HL-60/S4 treated with phorbol 12-myristate 13-acetate at 8.2 ng/mL for 4 days and 3 days (cell line): ENCODE data around the gene PYGM.
"Not testable (repeated sequence)": the region's sequence is repeated elsewhere in the genome, so short reads cannot be mapped to it uniquely, and the experiment has no call there.

Source experiments
- in situ Hi-C: fragments of 300-500 bp; cut with MboI; formaldehyde crosslinking; loops from 2 replicates; pipeline ENCODE4 v1.15.0; 2022; ENCODE audit warnings: low sequenced_read_pairs

Gene PYGM

DNA sequence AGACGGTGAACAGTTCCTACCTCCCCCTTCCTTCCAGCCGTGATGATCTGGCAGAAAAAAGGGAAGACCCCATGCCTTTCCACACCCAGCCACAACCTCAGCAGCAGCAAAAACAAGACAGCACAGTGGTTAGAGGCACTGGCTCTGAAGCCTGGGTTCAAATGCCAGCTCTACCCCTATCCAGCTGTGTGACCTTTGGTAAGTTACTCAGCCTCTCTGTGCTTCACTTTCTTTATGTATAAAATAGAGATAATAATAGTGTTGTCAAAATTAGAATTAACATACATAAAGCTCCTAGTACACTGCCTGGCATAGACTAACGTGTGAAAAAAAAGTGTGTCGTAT is 41.0 kb downstream of the PYGM start:
- in situ Hi-C loops, result no loop called here

DNA sequence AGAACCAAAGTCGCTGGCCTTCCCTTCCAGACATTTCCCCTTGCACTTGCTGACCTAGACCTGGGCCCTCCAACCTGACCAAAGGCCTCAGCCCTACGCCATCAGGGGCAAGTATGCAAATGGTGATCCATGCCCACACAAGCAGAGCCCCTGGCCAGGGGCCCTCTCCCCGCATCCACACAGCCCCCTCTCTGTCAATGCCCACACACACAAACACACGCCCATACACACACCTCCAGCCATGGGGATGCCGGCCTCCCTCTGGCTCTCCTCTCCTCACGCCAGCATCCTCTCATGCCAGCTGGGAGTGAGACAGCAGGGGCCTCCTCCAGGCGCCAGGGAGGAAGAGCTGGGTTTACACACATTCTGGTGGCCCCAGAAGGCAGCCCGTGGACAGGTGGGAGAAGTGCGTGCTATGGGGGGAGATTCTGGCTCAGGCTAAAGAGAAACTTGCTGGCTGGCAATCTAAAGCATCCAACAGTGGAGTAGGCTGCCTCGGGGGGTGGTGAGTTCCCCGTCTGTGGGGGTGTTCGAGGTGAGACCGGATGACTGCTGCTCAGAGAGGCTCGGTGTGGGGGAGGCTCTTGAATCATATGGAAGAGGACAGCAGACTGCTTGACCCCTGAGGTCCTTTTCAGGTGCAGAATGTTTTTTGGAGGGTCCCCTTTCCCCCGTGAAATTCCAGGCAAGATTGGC is 41.5 kb downstream of the PYGM start:
- in situ Hi-C loops, result no loop called here

DNA sequence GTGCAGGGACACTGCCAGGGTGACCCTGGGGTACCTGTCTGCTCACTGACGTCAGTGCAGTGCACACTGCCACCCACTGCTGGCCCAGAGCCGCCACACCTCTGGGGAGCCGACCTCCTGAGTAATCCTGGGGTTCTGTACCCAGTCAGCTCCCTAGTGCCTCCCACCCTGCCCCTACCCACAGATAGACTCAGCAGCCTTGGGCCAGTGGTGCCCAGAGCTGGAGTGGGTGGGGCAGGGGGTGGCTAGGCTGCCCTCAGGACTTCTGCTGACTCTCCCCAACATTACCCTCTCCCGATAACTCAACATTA is 42.6 kb downstream of the PYGM start:
- in situ Hi-C loops, result no loop called here

DNA sequence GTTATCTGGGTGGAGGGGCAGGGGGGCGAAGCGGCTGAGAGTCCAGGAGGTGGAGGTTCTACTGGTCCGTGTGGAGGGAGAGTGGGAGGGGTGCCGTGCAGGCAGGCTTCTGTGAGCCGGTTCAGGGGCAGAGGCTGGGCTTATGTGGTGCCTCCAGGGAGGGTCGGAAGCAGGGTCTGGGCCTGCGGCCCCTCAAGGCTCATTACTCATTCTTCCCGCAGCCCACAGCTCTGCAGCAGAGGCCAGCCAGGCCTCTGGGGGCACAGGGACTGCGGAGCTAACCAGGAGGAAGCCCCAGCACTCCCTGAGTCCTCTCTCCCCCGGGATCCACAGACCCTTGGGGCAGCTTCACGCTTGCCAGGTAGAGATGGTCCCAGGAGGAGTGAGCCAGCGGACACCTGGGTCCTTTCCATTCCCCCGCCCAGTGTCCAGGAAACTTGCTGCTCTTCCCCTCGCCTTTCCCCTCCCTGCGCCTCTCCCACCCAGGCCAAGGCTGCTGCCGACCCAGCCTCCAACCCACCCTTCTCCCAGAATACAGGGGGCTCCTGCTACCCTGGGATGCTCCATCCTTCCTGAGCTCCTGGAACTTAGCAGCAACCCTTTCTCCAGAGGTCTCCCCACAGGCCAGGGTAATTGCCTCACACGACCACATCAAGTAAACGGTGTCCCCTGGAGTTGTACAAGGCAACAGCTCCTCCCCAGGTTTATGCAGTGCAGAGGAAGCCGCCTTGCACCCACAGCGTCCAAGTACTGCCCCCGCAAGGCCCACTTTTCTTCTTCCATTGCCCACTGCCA is 43.1 kb downstream of the PYGM start:
- in situ Hi-C loops, result no loop called here

DNA sequence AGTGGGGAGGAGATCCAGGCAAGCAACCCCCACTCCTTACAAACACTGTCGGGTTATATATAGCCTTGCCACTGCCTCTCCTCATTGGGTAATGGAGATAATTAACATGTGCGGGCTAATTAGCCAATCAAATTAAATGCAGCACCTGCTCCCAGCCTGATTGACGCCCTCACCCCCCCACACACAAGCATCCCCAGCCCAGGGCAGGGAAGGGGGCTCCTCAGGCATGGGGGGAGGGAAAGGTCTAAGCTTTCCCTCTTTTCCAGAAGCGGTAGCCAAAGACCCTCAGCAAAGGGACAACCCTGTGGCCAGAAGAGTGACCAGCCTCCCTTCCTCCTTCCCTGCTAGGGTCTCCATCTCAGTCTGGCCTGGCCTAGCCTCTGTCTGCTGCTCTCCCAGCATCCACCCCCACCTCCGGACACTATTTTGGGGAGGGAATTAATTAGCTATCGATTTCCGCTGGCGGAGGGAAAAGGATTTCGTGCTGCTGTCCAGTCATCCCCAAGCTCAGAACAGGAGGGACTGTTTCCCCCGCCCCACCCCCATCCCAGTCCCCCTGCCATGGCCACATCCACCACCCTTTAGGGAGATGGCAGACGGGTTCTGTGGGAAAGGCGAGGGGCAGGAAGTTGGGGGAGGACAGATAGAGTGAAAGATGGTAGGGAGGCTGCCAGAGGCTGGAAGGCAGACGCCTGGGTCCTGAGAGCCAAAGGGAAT is 43.9 kb downstream of the PYGM start:
- in situ Hi-C loops, result no loop called here

DNA sequence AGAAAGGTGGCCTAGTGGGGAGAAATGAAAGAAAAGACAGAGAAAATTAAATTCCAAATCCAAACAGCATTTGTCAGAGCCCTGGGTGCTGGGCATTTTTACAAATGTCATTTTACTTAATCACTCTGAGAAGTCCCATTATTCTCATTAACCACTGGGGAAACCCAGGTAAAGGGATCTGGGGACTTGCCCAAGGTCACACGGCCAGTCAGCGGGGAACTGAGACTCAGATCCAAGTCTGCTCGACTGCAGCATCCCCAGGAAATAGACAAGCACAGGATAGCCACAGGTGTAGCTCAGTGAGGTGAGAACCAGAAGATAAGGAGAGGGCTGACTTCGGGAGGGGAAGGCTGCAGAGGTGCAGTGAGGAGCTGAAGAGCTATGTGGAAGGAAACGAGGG is 44.7 kb downstream of the PYGM start:
- in situ Hi-C loops, result no loop called here

DNA sequence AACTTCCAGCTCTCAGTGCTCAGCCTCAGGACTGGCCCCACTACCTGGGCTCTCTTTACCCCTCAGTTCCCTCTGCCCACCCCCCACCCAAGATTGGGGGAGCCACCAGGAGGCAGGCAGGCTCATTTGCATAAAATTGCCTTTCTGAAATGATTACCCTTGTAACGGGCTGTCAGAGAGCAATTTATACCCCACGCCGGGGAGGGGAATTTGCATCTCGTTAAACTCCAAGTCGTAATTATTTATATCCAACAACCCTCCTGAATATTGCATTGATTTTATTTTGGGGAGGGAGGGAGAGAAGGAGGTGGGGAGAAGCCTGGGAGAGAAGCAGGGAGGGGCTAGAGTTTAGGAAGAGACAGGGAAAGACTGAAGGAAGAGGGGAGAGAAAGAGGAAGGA is 45.1 kb downstream of the PYGM start:
- in situ Hi-C loops, result no loop called here

DNA sequence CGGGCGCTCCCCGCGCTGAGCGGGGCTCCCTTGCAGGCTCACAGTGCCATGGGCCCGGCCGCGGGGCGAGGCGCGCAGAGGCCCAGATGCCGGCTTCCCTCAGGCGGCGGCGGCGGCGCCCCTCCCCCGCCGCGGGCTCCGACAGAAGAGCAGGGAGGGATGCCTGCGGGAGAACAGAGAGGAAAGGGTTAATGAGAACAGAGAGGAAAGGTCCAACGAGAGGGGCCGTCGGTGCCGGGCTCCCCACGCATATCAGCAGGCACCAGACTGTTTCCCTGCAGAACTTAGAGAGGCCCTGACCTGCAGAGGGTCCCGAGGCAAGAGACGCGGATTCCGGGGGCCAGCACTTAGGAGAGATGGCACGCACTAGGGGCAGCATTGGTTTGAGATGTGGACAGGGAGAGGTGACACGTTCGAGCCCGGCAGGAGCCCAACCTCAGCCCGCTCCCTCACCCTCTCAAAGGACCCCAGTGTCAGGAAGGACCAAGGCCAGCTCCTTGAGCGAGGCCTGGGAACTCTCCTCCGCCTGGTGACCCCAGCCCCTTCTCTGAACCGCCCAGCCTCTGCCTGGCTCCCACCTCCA is 45.9 kb downstream of the PYGM start:
- in situ Hi-C loops, result no loop called here

DNA sequence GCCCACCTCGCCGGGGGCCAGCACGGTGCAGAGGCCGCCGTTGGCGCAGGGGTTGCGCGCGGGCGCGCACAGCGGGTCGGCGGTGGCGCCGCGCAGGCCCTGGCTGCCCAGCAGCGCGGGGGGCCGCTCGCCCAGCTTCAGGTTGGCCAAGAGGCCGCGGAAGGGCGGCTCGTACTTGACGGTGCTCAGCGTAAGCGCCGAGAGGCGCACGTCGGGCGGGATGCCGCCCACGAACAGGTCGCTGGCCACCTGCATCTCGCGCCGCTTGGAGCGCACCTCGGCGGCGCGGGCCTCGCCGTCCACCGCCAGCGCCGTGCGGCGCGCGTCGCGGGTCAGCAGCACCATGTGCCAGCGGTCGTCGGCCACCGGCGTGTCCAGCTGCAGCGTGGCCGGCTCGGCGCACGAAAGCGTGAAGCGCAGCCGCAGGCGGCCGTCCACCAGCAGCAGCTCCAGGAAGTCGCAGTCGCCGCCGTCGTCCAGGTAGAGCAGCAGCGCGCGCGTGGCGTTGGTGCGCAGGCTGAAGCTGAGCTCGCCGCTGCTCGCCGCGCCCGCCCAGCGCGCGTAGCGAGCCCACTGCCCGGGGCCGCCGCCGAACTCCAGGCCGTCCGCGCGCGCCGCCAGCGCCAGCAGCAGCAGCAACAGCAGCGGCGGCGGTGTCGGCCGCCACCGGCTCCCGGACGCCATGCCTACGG is 46.6 kb downstream of the PYGM start:
- in situ Hi-C loops, result no loop called here

DNA sequence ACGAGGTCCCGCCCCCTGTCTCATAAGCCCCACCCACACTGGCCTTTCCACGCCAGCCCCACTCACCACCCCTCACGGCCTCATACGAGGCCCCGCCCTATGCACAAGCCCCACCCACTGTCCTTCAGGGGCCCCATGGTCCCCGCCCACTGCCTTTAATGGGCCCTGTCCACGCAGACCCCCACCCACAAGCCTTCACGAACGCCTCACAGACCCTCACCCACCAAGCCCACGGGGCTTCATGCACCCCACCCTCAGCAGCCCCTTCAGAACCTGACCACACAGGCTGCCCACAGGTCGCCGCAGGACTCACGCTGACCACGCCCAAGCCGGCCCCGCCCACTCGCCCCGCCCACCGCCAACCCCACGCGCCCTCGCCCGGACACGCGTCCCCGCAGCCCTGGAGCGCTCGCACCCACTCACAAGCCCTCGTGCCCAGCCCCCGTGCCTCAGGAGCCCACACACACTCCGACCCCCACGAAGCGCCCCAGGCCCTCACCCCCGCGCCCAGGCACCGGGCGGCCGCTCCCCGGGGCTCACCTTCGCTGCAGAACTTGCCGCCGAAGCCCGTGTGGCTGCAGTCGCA is 47.3 kb downstream of the PYGM start:
- in situ Hi-C loops, result no loop called here

DNA sequence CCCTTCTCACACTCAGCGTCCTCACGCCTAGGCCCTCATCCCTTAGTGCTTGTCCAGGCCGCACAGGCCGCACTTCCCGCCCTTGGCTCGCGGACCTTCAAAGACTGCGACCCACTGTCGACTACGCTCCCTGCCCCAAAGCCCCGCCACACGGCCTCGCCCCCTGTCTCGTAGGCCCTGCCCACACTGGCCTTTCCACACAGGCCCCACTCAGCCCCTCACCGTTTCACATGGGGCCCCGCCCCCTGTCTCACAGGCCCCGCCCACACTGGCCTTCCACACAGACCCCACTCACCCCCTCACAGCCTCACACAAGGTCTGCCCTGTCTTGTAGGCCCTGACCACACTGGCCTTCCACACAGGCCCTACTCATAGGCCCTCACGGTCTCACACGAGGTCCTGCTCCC is 47.8 kb downstream of the PYGM start:
- in situ Hi-C loops, result no loop called here

DNA sequence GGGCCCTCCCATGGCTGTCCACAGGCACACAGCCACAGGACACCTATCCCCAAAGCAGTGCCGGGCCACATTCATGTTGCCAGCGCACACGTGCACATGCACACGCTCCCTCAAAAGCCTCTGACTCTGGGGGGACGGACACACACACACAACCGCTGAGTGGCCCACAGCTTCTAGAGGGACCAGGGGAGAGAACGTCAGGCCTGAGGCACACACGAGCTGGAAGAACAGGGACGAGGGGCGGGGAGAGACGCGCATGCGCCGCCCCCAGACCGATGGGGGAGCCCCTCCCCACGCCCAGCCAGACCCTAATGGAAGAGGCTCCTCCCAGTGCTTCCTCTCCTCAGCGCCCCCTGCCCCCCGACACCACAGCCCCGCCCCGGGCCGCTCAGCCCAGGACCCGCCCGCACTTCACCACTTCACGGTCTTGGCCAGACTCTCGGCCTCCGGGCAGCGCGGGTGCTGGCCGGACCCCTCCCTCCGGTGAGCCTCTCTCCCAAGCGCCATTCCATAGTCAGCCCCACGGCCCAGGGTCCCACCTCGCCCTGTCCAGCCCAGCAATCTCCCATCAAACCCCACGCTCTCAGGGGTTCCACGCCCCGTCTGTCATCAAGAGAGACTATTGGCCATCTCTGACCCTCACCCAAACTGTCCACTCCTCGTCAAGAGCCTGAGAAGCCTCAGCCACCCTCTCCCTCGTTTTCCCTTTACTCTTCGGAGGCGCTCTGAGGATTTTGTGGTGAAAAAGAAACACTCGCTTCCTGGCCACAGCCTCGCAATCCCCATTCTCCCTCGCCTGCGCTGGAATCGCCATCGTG is 48.4 kb downstream of the PYGM start:
- in situ Hi-C loops, result no loop called here

DNA sequence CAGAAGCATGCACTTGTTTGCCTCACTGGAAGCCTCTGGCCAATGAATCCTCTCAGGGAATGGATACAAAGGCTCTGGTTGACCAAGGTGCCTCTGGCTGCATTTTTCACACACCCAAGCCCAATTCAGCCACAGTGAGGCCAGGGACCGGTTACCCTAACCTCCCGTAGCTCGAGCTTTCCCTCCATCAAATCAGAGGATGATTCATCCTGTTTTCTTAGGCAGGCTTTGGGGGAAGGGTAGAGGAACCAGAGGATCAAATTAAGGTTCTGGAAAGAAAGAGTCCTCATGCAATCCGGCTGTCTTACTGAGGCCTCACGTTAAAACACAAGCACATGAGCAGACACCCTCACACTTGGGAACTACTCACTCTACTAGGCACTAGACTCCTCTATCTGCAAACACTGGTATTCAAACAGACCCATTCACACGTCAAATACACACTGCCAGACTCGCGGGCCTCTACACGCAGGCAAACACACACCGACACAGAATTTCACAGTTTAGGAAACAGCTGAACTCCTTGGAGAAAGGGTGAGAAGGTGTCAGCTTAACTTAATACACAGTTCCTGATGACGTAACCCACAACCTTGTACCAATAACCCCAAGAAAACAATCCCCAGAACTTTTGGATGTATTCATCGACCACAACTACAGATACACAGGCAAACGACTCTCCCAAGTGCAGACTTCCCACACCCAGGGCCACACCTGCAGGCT is 49.2 kb downstream of the PYGM start:
- in situ Hi-C loops, result no loop called here

DNA sequence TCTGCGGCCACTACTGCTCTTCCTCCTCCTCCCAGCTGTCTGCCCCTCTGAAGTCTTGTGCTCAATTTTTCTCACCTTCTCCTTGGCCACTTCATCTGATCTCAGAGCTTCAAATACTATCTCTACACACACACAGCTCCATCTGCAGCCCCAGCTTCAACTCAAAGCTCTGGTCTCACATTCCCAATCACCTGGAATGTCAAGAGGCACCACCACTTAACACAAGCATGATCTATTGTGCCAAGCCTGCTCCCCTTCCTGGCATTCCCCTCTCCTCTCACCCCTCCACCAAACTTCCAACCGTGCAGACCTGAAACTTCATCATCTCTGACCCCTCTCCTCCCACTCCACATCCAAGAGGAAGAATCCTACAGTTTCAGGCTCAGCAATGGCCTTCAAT is 54.3 kb downstream of the PYGM start:
- in situ Hi-C loops, result no loop called here

DNA sequence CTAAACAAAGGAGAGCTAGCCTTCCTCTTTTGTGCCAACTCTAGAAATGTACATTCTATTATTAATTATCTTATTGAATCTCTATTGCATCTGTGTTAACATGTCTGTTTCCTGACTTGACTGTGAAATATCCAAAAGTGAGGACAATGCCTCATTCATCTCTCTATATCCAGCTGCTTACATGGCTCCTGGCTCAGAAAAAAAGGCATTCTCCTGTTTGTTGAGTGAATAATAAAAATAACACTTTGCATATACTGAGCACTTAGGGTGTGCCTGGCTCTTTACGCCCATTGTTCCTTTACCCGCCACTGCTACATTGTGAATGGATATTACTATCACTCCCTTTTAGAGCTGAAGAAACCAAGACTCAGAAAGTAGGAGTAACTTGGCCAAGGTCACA is 56.7 kb downstream of the PYGM start:
- in situ Hi-C loops, result no loop called here

DNA sequence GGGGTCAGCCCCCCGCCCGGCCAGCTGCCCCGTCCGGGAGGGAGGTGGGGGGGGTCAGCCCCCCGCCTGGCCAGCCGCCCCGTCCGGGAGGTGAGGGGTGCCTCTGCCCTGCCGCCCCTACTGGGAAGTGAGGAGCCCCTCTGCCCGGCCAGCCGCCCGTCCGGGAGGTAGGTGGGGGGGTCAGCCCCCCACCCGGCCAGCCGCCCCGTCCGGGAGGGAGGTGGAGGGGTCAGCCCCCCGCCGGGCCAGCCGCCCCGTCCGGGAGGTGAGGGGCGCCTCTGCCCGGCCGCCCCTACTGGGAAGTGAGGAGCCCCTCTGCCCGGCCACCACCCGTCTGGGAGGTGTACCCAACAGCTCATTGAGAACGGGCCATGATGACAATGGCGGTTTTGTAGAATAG is 57.8 kb downstream of the PYGM start:
- in situ Hi-C loops, result not testable (repeated sequence)

DNA sequence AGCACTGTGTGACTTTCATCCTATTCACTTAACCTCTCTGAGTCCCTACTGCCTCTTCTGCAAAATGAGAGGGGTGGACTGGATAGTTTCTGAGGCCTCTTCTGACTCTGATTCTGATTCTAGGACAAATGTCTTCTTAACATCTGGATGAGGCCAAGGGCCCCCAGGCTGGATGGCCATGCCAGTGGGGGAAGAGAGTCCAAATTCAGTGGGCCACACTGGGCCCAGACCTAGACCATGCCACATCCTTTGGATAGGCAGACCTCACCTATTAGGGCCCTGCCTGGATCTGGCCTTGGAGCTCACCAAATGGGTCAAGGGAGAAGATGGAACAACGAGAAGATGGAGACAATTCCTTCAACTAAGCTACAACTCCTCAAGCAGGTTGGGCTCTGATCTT is 61.3 kb downstream of the PYGM start:
- in situ Hi-C loops, result no loop called here

DNA sequence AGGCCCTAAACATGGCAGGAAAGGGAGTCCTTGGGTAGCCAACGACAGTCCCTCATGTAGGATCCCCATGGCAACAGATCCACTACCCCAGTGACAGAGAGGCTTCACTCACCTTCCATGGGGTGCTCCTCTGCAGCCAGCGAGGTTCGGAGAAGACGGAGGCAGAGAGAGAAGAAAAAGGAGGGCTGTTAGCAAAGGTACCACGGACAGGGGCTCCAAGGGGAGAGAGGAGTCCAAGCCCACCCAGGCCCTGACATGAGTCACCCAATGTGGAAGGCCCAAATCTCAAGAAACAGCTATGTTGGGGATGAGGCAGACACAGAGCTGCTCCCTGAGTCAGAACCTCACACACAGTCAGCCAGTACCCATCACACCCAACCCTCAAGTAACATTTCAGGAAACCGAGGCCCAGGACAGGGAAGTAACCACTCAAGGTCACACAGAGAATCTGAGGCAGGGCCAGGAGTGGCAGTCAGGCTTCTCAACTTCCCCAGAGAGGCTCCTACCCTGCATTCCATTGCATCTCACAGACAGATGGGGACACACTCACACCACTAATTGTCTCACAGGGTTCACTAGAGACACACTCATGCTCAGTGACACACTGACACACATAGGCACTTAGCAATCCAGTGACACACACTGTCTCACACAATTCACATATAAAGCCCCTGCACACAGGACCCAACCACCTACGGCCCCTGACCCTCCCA is 62.0 kb downstream of the PYGM start:
- in situ Hi-C loops, result no loop called here
